ENCODE data around the gene GPATCH1. TPM values are rescaled to one million over a fixed set of nuclear protein-coding genes. Genes with fewer than 3 reads are reported as not detected.
A peak's percentile ranks its signal among the peaks of the same experiment; 100 is the strongest.

Gene GPATCH1
- total RNA-seq, 1 experiment from 2014 or later, result 16.1 TPM

- peaks cover 7% of the 10 kb centered on the region for H3K4me1 Mint-ChIP-seq (ENCODE audit: low read depth, unreplicated experiment)
- no peak overlapping the region for H3K4me3 ChIP-seq (ENCODE audit: low read depth, low read length)
- no peaks in the 10 kb centered on the region for H3K9me3 ChIP-seq
- H3K27ac Mint-ChIP-seq (ENCODE audit: unreplicated experiment), result no peak overlapping the region
- no peak for DNase-seq
- TF ChIP-seq CTCF (IDR thresholded peaks at IDR 0.05; ENCODE audit: insufficient read depth in 1 of 2, low read depth in 1 of 2, low read length in 1 of 2, severe bottlenecking in 1 of 2, unreplicated experiment in 1 of 2), result no peak
- ChIA-PET POLR2A (no interaction called here), CTCF (no interaction called here)
- no peaks in the 10 kb centered on the region for H3K27me3 Mint-ChIP-seq (ENCODE audit: insufficient read depth, unreplicated experiment)
- peaks cover 1% of the 10 kb centered on the region for H3K36me3 ChIP-seq (ENCODE audit: control insufficient read depth, insufficient read depth, low read length)
- no peaks in the 10 kb centered on the region for H3K4me1 ChIP-seq
- no peaks in the 10 kb centered on the region for H3K9me3 Mint-ChIP-seq (ENCODE audit: unreplicated experiment)
- BruUV-seq (replicated peaks), result no TSS peak
- H3K27me3 ChIP-seq (replicated peaks; ENCODE audit: control insufficient read depth, insufficient read depth, low read length), result no peaks in the 10 kb centered on the region
- peaks cover 75% of the 10 kb centered on the region for H3K36me3 Mint-ChIP-seq (ENCODE audit: insufficient read depth, unreplicated experiment)
- H3K4me3 Mint-ChIP-seq (ENCODE audit: unreplicated experiment), result no peak overlapping the region
- intact Hi-C loops (cut with micrococcal nuclease; ENCODE audit: unreplicated experiment), result loop anchor here (5.0 kb wide), 1 partner anchor 70 kb away; no protein-coding TSS in a partner anchor
Measured at GRCh38 chr19:33117501-33117900, 36.5 kb downstream of the GPATCH1 start.

- no peak for DNase-seq
- H3K36me3 ChIP-seq (ENCODE audit: control insufficient read depth, insufficient read depth, low read length), result peaks cover 1% of the 10 kb centered on the region
- CTCF ChIA-PET, result interaction anchor here (0.7 to 1.0 kb wide), 2 partner anchors 34 to 66 kb away, joined by 3 read pairs; no protein-coding TSS in a partner anchor
- H3K27ac Mint-ChIP-seq (ENCODE audit: unreplicated experiment), result peak overlapping the region; percentile 54
- TF ChIP-seq CTCF (IDR thresholded peaks at IDR 0.05; ENCODE audit: insufficient read depth in 1 of 2, low read depth in 1 of 2, low read length in 1 of 2, severe bottlenecking in 1 of 2, unreplicated experiment in 1 of 2), result no peak
- peaks cover 7% of the 10 kb centered on the region for H3K4me1 Mint-ChIP-seq (ENCODE audit: low read depth, unreplicated experiment)
- BruUV-seq (replicated peaks), result no TSS peak
- POLR2A ChIA-PET, result no interaction called here
- no peak overlapping the region for H3K4me3 ChIP-seq (ENCODE audit: low read depth, low read length)
- H3K4me1 ChIP-seq, result no peaks in the 10 kb centered on the region
- intact Hi-C loops (cut with micrococcal nuclease; ENCODE audit: unreplicated experiment), result loop anchor here (1.0 to 5.0 kb wide), 3 partner anchors 71 to 146 kb away; partner anchors contain the start of gene FAAP24
- H3K9me3 ChIP-seq, result no peaks in the 10 kb centered on the region
- H3K9me3 Mint-ChIP-seq (ENCODE audit: unreplicated experiment), result no peaks in the 10 kb centered on the region
- peaks cover 76% of the 10 kb centered on the region for H3K36me3 Mint-ChIP-seq (ENCODE audit: insufficient read depth, unreplicated experiment)
- no peaks in the 10 kb centered on the region for H3K27me3 ChIP-seq (replicated peaks; ENCODE audit: control insufficient read depth, insufficient read depth, low read length)
- H3K27me3 Mint-ChIP-seq (ENCODE audit: insufficient read depth, unreplicated experiment), result no peaks in the 10 kb centered on the region
- H3K4me3 Mint-ChIP-seq (ENCODE audit: unreplicated experiment), result no peak overlapping the region
Measured at GRCh38 chr19:33118643-33119042, 37.7 kb downstream of the GPATCH1 start.

GRCh38 chr19:33124207-33125098 lies 43.5 kb downstream of the GPATCH1 start:
- no peak for DNase-seq
- no TSS peak for BruUV-seq (replicated peaks)
- intact Hi-C loops (cut with micrococcal nuclease; ENCODE audit: unreplicated experiment), result loop anchor here (5.0 kb wide), 1 partner anchor 283 kb away; no protein-coding TSS in a partner anchor
- Mint-ChIP-seq H3K27ac (ENCODE audit: unreplicated experiment) (no peak overlapping the region), H3K4me1 (ENCODE audit: low read depth, unreplicated experiment) (peaks cover 10% of the 10 kb centered on the region), H3K4me3 (ENCODE audit: unreplicated experiment) (no peak overlapping the region), H3K27me3 (ENCODE audit: insufficient read depth, unreplicated experiment) (no peaks in the 10 kb centered on the region), H3K9me3 (ENCODE audit: unreplicated experiment) (no peaks in the 10 kb centered on the region), H3K36me3 (ENCODE audit: insufficient read depth, unreplicated experiment) (peaks cover 71% of the 10 kb centered on the region)
- no peak overlapping the region for H3K4me3 ChIP-seq (ENCODE audit: low read depth, low read length)
- TF ChIP-seq CTCF (IDR thresholded peaks at IDR 0.05; ENCODE audit: insufficient read depth in 1 of 2, low read depth in 1 of 2, low read length in 1 of 2, severe bottlenecking in 1 of 2, unreplicated experiment in 1 of 2), result no peak
- ChIA-PET CTCF (interaction anchor here (0.7 to 2.2 kb wide), 4 partner anchors 17 to 60 kb away, joined by 3 to 17 read pairs (median 6); no protein-coding TSS in a partner anchor), POLR2A (interaction anchor here (1.6 kb wide), 1 partner anchor 52 kb away, joined by 6 read pairs; no protein-coding TSS in a partner anchor)
- H3K4me1 ChIP-seq, result peaks cover 8% of the 10 kb centered on the region
- H3K9me3 ChIP-seq, result no peaks in the 10 kb centered on the region
- H3K36me3 ChIP-seq (ENCODE audit: control insufficient read depth, insufficient read depth, low read length), result peaks cover 1% of the 10 kb centered on the region
- no peaks in the 10 kb centered on the region for H3K27me3 ChIP-seq (replicated peaks; ENCODE audit: control insufficient read depth, insufficient read depth, low read length)
